Fibroblast of pulmonary artery (primary cell): Measurements from ENCODE around the gene MAPK4.
A peak's percentile ranks its signal among the peaks of the same experiment; 100 is the strongest.
"Not testable (repeated sequence)": the region's sequence is repeated elsewhere in the genome, so short reads cannot be mapped to it uniquely, and the experiment has no call there.

Experiments
- DNase-seq: peaks from one replicate; pipeline ENCODE4 v3.0.0-alpha.2; 2010; ENCODE audit warnings: low read depth
- H3K4me3 ChIP-seq: replicated peaks from 2 replicates; pipeline ENCODE4 v1.5.1; 2011; ENCODE audit warnings: low read depth, mild to moderate bottlenecking, control low read depth, low read length, moderate library complexity
- TF ChIP-seq, protein P1 (sequence below): IDR thresholded peaks from 2 replicates; pipeline ENCODE4 v1.5.1; 2011; ENCODE audit warnings: mild to moderate bottlenecking, control low read depth, low read length, inconsistent platforms; ENCODE audit errors: missing control alignments

MAPK4 gene

GRCh38 chr18:50545936-50546335 lies 14.0 kb upstream of the MAPK4 start:
- DNase-seq, result no peak
- TF ChIP-seq, protein P1, sequence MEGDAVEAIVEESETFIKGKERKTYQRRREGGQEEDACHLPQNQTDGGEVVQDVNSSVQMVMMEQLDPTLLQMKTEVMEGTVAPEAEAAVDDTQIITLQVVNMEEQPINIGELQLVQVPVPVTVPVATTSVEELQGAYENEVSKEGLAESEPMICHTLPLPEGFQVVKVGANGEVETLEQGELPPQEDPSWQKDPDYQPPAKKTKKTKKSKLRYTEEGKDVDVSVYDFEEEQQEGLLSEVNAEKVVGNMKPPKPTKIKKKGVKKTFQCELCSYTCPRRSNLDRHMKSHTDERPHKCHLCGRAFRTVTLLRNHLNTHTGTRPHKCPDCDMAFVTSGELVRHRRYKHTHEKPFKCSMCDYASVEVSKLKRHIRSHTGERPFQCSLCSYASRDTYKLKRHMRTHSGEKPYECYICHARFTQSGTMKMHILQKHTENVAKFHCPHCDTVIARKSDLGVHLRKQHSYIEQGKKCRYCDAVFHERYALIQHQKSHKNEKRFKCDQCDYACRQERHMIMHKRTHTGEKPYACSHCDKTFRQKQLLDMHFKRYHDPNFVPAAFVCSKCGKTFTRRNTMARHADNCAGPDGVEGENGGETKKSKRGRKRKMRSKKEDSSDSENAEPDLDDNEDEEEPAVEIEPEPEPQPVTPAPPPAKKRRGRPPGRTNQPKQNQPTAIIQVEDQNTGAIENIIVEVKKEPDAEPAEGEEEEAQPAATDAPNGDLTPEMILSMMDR, result no peak
- no peak overlapping the region for H3K4me3 ChIP-seq

- H3K4me3 ChIP-seq, result no peak overlapping the region
- TF ChIP-seq, protein P1, result no peak
- no peak for DNase-seq
Observed at GRCh38 chr18:50548160-50548559, 11.7 kb upstream of the MAPK4 start.

GRCh38 chr18:50551651-50552050 lies 8.2 kb upstream of the MAPK4 start:
- H3K4me3 ChIP-seq, DNase-seq: not testable (repeated sequence)

DNA sequence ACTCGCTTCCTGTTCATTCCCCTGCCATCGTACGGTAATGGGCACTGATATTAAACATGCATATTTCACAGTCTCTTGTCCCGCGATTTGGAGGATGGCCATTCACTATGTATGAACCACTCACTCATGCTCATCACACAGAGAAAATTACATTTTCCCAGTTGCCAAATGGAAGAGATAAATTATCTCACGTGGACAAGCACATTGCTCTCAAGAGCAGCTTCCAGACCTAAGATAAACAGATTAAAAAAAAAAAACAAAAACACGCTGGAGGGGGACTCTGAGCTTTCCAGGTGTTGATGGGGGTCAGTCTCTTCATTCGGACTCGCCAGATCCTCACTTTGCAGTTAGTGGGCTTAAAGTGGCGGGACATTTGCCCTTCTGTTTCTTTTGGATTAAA lies 1.7 kb upstream of the MAPK4 start:
- no peak for DNase-seq
- TF ChIP-seq, protein P1, result no peak
- H3K4me3 ChIP-seq, result no peak overlapping the region

- no peak for DNase-seq
- TF ChIP-seq, protein P1, result no peak
- H3K4me3 ChIP-seq, result no peak overlapping the region
Observed at GRCh38 chr18:50558948-50559751, 737 bp upstream of the MAPK4 start.

- no peak for DNase-seq
- TF ChIP-seq, protein P1, result no peak
- peak overlapping the region; percentile 39 for H3K4me3 ChIP-seq
Observed at GRCh38 chr18:50560681-50561629, 1.1 kb downstream of the MAPK4 start.

- not testable (repeated sequence) for DNase-seq, H3K4me3 ChIP-seq
Observed at GRCh38 chr18:50562258-50562657, 2.4 kb downstream of the MAPK4 start.

DNA sequence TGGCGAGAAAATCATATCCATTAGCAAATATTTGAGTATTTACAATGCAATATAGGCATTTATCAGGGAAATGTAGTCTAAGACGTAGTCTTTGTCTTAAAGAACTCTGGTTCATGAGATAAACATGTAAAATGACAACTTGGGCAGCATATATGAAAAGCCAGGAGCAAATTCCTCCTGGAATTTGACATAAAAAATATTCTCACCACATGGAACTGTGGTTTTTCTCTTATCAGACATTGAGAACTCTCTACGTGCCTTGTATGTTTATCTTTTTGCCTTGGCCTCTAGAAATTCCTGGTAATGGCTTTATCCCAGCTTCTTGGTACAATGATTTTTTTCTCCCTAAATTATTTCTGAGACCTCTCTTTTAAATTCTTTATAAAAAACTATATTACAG lies 2.8 kb downstream of the MAPK4 start:
- TF ChIP-seq, protein P1, result no peak

More for the DNA sequence above, 2.8 kb downstream of the MAPK4 start:
- H3K4me3 ChIP-seq, result no peak overlapping the region
- no peak for DNase-seq
